Rectal smooth muscle tissue (tissue), 1 donor: ENCODE results near the gene TIGD7.

Experiments
- H3K27ac ChIP-seq: one replicate; pipeline ENCODE4 v1.7.0; 2013; ENCODE audit warnings: low read depth, low read length, inconsistent platforms
- H3K27me3 ChIP-seq: one replicate; pipeline ENCODE4 v1.7.0; 2013; ENCODE audit warnings: low read length; ENCODE audit not compliant: control insufficient read depth, insufficient read depth
- H3K36me3 ChIP-seq: one replicate; pipeline ENCODE4 v1.7.0; 2013; ENCODE audit warnings: low read length; ENCODE audit not compliant: control insufficient read depth, insufficient read depth
- H3K4me1 ChIP-seq: one replicate; pipeline ENCODE4 v1.7.0; 2013; ENCODE audit warnings: low read length; ENCODE audit not compliant: control insufficient read depth, insufficient read depth
- H3K4me3 ChIP-seq: one replicate; pipeline ENCODE4 v1.7.0; 2013; ENCODE audit warnings: low read length
- H3K9ac ChIP-seq: one replicate; pipeline ENCODE4 v1.7.0; 2013; ENCODE audit warnings: low read length

Gene TIGD7

DNA sequence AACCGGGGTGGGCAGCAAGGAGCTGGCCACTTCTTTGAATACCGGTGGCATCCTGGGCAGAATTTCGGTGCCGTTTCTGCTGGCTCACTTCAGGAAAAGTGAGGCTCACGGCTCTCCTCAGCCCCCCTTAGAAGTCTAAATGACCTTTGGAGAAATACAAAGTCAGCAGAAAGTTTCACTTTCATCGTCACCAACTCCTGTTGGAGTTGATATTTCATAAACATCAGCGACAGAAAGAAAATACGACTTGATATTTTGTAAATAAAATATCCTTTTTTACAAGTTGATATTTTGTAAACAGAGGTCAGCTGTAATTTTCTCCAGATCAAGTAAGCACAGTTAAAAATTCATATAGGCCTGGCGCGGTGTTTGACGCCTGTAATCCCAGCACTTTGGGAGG lies 848 bp upstream of the TIGD7 start:
- H3K36me3 ChIP-seq = peaks cover 15% of the 10 kb centered on the region
- H3K27ac ChIP-seq = peak overlapping the region; percentile 96
- H3K27me3 ChIP-seq = no peaks in the 10 kb centered on the region
- peak overlapping the region; percentile 97 for H3K4me3 ChIP-seq
- H3K9ac ChIP-seq = peak overlapping the region; percentile 84
- H3K4me1 ChIP-seq = peaks cover 7% of the 10 kb centered on the region

DNA sequence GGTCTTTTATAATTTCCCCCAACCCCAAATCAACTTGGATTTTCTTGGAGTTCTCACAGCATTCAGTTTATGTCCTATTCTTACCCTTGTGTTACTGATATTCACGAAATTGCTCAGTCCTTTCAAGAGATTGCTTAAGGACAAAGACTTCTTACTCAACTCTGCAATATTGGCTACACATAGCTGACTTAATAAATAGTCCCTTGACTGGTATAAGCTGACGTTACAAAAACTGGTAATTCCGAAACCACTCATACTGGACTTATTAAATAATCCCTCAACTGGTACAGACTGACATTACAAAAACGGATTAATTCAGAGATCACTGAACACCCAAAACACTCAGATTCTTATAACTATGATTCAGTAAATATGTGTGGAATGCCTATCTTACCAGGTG lies 860 bp downstream of the TIGD7 start:
- Histone ChIP-seq H3K4me3 (peak overlapping the region; percentile 97), H3K36me3 (peaks cover 23% of the 10 kb centered on the region), H3K4me1 (peaks cover 7% of the 10 kb centered on the region), H3K9ac (no peak overlapping the region), H3K27ac (peak overlapping the region; percentile 96), H3K27me3 (no peaks in the 10 kb centered on the region)

DNA sequence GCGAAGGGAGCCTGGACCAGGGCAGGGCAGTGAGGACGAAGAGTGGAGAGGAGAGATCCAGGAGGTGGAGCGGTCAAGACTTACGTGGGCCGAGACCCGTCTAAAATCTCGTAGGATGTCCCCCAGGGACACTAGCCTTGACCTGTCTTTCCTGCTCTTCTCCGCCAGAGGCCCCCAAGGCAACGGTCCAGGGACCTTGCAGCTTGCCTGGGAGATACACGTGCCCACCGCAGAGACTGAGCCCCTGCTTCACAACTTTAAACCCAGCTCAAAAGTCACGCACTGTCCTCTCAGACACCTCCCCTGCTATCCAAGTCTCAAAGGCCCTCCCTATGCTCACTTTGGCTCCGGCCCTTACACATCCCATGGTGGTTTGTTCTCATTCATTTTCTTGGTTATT lies 9.4 kb downstream of the TIGD7 start:
- Histone ChIP-seq H3K36me3 (peaks cover 16% of the 10 kb centered on the region), H3K27me3 (no peaks in the 10 kb centered on the region), H3K4me1 (no peaks in the 10 kb centered on the region), H3K27ac (no peak overlapping the region), H3K9ac (no peak overlapping the region), H3K4me3 (no peak overlapping the region)

DNA sequence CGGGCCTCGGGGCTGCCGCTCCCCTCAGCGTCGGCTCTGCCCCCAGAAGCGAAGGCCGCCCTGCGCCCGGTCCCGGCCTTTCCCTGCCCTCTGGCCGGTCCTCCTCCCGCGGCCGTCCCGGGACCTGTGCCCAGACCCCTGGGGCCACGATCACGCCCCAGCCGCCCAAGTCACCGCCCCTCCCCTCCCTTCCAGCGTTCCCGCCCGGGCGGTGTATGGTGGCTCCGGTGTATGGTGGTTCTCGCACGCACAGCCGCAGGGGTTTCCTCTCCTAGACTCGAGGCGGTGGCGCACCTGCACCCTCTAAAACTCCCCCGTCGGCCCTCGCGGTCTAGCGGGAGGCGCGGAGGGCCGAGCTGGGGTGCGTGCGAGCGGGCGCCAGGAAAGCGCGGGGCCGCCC lies 10.0 kb downstream of the TIGD7 start:
- H3K4me1 ChIP-seq = no peaks in the 10 kb centered on the region
- H3K9ac ChIP-seq = no peak overlapping the region
- H3K36me3 ChIP-seq = peaks cover 20% of the 10 kb centered on the region
- no peak overlapping the region for H3K4me3 ChIP-seq
- no peak overlapping the region for H3K27ac ChIP-seq
- no peaks in the 10 kb centered on the region for H3K27me3 ChIP-seq

DNA sequence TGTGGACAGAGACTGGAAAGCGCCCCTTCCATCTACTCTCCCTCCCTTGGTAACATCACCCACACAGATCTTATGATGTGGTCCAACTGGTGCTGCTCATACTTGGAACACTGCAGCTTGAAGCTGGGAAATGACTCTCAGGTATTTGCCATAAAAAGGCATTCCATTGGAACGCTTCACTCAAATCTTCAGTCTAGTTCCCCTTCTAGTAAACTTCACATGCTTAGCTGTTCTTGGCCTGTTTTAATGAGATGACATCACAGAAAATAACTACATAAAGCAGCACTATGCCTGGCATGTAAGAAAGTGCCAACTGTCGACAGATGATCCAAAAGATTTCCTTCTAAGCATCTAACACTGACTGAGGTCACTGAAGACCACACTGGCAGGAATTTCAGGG lies 12.6 kb downstream of the TIGD7 start:
- H3K36me3 ChIP-seq = peaks cover 33% of the 10 kb centered on the region
- H3K27me3 ChIP-seq = no peaks in the 10 kb centered on the region
- H3K4me3 ChIP-seq = no peak overlapping the region
- H3K4me1 ChIP-seq = no peaks in the 10 kb centered on the region
- no peak overlapping the region for H3K27ac ChIP-seq
- no peak overlapping the region for H3K9ac ChIP-seq

- Histone ChIP-seq H3K36me3 (peaks cover 51% of the 10 kb centered on the region), H3K4me3 (no peak overlapping the region), H3K4me1 (peaks cover 2% of the 10 kb centered on the region), H3K27me3 (no peaks in the 10 kb centered on the region), H3K9ac (no peak overlapping the region), H3K27ac (no peak overlapping the region)
These were observed 15.1 kb downstream of the TIGD7 start for GRCh38 chr16:3289998-3290673.

GRCh38 chr16:3285131-3285530 lies 20.1 kb downstream of the TIGD7 start:
- H3K36me3 ChIP-seq = peaks cover 37% of the 10 kb centered on the region
- no peak overlapping the region for H3K9ac ChIP-seq

DNA sequence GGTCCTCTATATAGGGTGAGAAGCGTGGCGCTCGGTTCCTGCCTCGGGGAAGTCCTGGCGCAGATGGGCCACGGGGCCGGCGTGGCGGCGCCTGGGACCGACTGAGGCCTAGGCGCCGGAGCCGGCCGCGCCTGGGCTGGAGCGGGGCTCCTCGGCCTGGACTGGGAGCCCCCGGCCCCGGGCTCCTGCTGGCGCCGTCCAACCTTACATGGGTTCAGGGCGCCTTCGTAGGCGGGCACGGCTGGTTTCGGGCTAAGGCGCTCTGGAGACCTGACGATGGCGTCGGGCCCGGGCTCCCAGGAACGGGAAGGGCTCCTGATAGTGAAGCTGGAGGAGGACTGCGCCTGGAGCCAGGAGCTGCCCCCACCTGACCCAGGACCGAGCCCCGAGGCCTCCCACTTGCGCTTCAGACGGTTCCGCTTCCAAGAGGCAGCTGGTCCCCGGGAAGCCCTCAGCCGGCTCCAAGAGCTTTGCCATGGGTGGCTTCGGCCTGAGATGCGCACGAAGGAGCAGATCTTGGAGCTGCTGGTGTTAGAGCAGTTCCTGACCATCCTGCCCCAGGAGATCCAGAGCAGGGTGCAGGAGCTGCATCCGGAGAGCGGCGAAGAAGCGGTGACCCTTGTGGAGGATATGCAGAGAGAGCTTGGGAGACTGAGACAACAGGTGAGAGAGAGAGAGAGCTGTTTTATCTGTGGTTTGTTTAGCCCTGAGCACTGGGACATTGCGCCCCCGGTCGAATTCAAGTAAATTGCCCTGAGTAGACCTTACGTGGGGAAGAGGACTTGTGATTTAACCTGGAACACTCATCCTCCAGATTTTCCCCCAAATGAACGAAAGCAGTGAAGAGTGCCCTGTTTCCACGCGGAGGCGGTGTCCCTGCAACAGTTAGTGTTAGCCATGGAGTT lies 21.4 kb downstream of the TIGD7 start:
- no peaks in the 10 kb centered on the region for H3K27me3 ChIP-seq
- H3K36me3 ChIP-seq = peaks cover 23% of the 10 kb centered on the region
- H3K9ac ChIP-seq = peak overlapping the region; percentile 67
- peak overlapping the region; percentile 99 for H3K27ac ChIP-seq
- peaks cover 11% of the 10 kb centered on the region for H3K4me1 ChIP-seq
- H3K4me3 ChIP-seq = peak overlapping the region; percentile 75

More at GRCh38 chr16:3285131-3285530, 20.1 kb downstream of the TIGD7 start:
- H3K4me3 ChIP-seq = peak overlapping the region; percentile 75
- H3K4me1 ChIP-seq = peaks cover 11% of the 10 kb centered on the region
- H3K27me3 ChIP-seq = no peaks in the 10 kb centered on the region
- H3K27ac ChIP-seq = no peak overlapping the region

- Histone ChIP-seq H3K4me3 (peak within 1 kb of the TSS; percentile 75), H3K4me1 (peaks cover 11% of the 10 kb centered on the region), H3K36me3 (peaks cover 18% of the 10 kb centered on the region), H3K27ac (peak within 1 kb of the TSS; percentile 99), H3K27me3 (no peaks in the 10 kb centered on the region), H3K9ac (peak within 1 kb of the TSS; percentile 82)
These were observed 22.3 kb downstream of the TIGD7 start, which contains the start of gene ZNF263 for GRCh38 chr16:3282730-3283542. Gene ZNF263, plus strand, starts transcription at chr16:3283491. Its CDS starts 328 bp downstream, at chr16:3283819.

- Histone ChIP-seq H3K36me3 (peaks cover 18% of the 10 kb centered on the region), H3K4me3 (peak overlapping the region; percentile 75), H3K4me1 (peaks cover 11% of the 10 kb centered on the region), H3K9ac (peak overlapping the region; percentile 58), H3K27ac (peak overlapping the region; percentile 99), H3K27me3 (no peaks in the 10 kb centered on the region)
These were observed 23.0 kb downstream of the TIGD7 start for GRCh38 chr16:3282103-3282729.

GRCh38 chr16:3281222-3281820 lies 23.9 kb downstream of the TIGD7 start:
- no peak overlapping the region for H3K4me3 ChIP-seq
- peaks cover 12% of the 10 kb centered on the region for H3K36me3 ChIP-seq
- no peak overlapping the region for H3K27ac ChIP-seq
- no peak overlapping the region for H3K9ac ChIP-seq
- no peaks in the 10 kb centered on the region for H3K27me3 ChIP-seq
- peaks cover 11% of the 10 kb centered on the region for H3K4me1 ChIP-seq
